Natural killer cell (primary cell): Measurements from ENCODE around the gene ARIH1. TPM values are rescaled to one million over a fixed set of nuclear protein-coding genes. Genes with fewer than 3 reads are reported as not detected.
"Not testable (repeated sequence)": the region's sequence is repeated elsewhere in the genome, so short reads cannot be mapped to it uniquely, and the experiment has no call there.

Experiments
- ATAC-seq, 3 donors: fragments of 150-1000 bp in 2 of 3; fragments of 200-7000 bp in 1 of 3; cut with Tn5 transposase; 1 replicate in 1 of 3; 2 replicates in 2 of 3; pipeline ENCODE4 v1.10.0; 2021; ENCODE audit warnings: mild to moderate bottlenecking in 2 of 3, moderate library complexity in 2 of 3
- DNase-seq, 2 donors: peaks; one replicate each; pipeline versions ENCODE4 v3.0.0 to v3.0.0-alpha.2; 2013 to 2021; ENCODE audit warnings: mixed read lengths in 1 of 2
- H3K27ac ChIP-seq: one replicate; pipeline ENCODE4 v1.5.1; 2013; ENCODE audit warnings: mild to moderate bottlenecking, low read length
- H3K27me3 ChIP-seq: one replicate; pipeline ENCODE4 v1.6.1; 2013; ENCODE audit warnings: low read length; ENCODE audit not compliant: control insufficient read depth, insufficient read depth
- H3K36me3 ChIP-seq: one replicate; pipeline ENCODE4 v1.6.1; 2013; ENCODE audit warnings: low read length; ENCODE audit not compliant: control insufficient read depth, insufficient read depth
- H3K4me1 ChIP-seq: one replicate; pipeline ENCODE4 v1.6.1; 2013; ENCODE audit warnings: low read length; ENCODE audit not compliant: control insufficient read depth, insufficient read depth
- H3K4me3 ChIP-seq: one replicate; pipeline ENCODE4 v1.5.1; 2013; ENCODE audit warnings: low read length
- H3K9me3 ChIP-seq: one replicate; pipeline ENCODE4 v1.6.1; 2013; ENCODE audit warnings: low read length; ENCODE audit not compliant: control insufficient read depth, insufficient read depth
- H3K27ac Mint-ChIP-seq, 2 donors: one replicate each; pipeline ENCODE4 v1.8.0; 2022; ENCODE audit warnings: mild to moderate bottlenecking in 2 of 2, mixed read lengths in 2 of 2, moderate library complexity in 1 of 2
- H3K27me3 Mint-ChIP-seq, 2 donors: one replicate each; pipeline ENCODE4 v1.8.0; 2022; ENCODE audit warnings: low read depth in 2 of 2, mixed read lengths in 2 of 2
- H3K36me3 Mint-ChIP-seq: one replicate; pipeline ENCODE4 v1.8.0; 2022; ENCODE audit warnings: mixed read lengths
- H3K4me1 Mint-ChIP-seq, 2 donors: one replicate each; pipeline ENCODE4 v1.8.0; 2022; ENCODE audit warnings: mixed read lengths in 2 of 2
- H3K4me3 Mint-ChIP-seq: one replicate; pipeline ENCODE4 v1.8.0; 2022; ENCODE audit warnings: mild to moderate bottlenecking, moderate library complexity, mixed read lengths
- H3K9me3 Mint-ChIP-seq, 2 donors: one replicate each; pipeline ENCODE4 v1.8.0; 2022; ENCODE audit warnings: mixed read lengths in 2 of 2
- CTCF ChIP-seq: fragments of 200-600 bp; IDR thresholded peaks from one replicate; pipeline ENCODE4 v1.8.0; 2022; ENCODE audit warnings: antibody characterized with exemption
- WGBS: methylation state at CpG from one replicate; pipeline ENCODE4 v1.1.7; 2013; ENCODE audit warnings: missing lambda C conversion rate; ENCODE audit not compliant: insufficient coverage; 5-methylcytosine and 5-hydroxymethylcytosine counted together
- intact Hi-C: fragments of 100-400 bp; cut with micrococcal nuclease; formaldehyde crosslinking; loops from one replicate; pipeline ENCODE4 v1.14.2; 2022
- total RNA-seq, 4 donors: library from RNA; stranded (reverse); fragments of 120-200 nt in 1 of 4; gene quantifications; one replicate each; pipeline versions ENCODE4 v1.2.3 to v1.2.4, GENCODE V29; 2013 to 2022

Gene ARIH1
- total RNA-seq, 3 donors from 2014 or later (not counting 1 experiment from before 2014, with no cell fraction given): 193 to 212 (median 212) TPM

- intact Hi-C loops: no loop called here
- Mint-ChIP-seq H3K9me3 (no peaks in the 10 kb centered on the region), H3K27me3 (no peaks in the 10 kb centered on the region), H3K4me1 (no peaks in the 10 kb centered on the region), H3K27ac (no peak overlapping the region), H3K36me3 (no peaks in the 10 kb centered on the region), H3K4me3 (no peak overlapping the region)
- WGBS: 91% methylated on average over 3 of the region's 3 CpGs
- no peaks in the 10 kb centered on the region for H3K4me1 ChIP-seq
- no peak for DNase-seq
- no peaks in the 10 kb centered on the region for H3K36me3 ChIP-seq
- H3K9me3 ChIP-seq: no peaks in the 10 kb centered on the region
- no peak for ATAC-seq
- H3K27ac ChIP-seq: no peak overlapping the region
- H3K4me3 ChIP-seq: no peak overlapping the region
- TF ChIP-seq CTCF: no peak
- no peaks in the 10 kb centered on the region for H3K27me3 ChIP-seq
These were observed 140.8 kb downstream of the ARIH1 start for GRCh38 chr15:72614810-72615532.

GRCh38 chr15:72615533-72616233 lies 141.6 kb downstream of the ARIH1 start:
- H3K27ac Mint-ChIP-seq, H3K4me1 Mint-ChIP-seq, H3K9me3 Mint-ChIP-seq, H3K4me3 ChIP-seq, H3K9me3 ChIP-seq, H3K4me3 Mint-ChIP-seq, H3K4me1 ChIP-seq, H3K27me3 Mint-ChIP-seq, H3K27ac ChIP-seq, H3K36me3 ChIP-seq, H3K36me3 Mint-ChIP-seq, H3K27me3 ChIP-seq, ATAC-seq, intact Hi-C loops: not testable (repeated sequence)
- peak in 1 of 2 donors; percentile 49 for DNase-seq
- WGBS: 59% methylated on average over 4 of the region's 7 CpGs

- TF ChIP-seq CTCF: no peak
- H3K27ac ChIP-seq: no peak overlapping the region
- no peaks in the 10 kb centered on the region for H3K9me3 ChIP-seq
- H3K27me3 Mint-ChIP-seq: no peaks in the 10 kb centered on the region
- H3K4me1 Mint-ChIP-seq: no peaks in the 10 kb centered on the region
- no peaks in the 10 kb centered on the region for H3K36me3 Mint-ChIP-seq
- no peaks in the 10 kb centered on the region for H3K36me3 ChIP-seq
- H3K27me3 ChIP-seq: no peaks in the 10 kb centered on the region
- intact Hi-C loops: no loop called here
- H3K27ac Mint-ChIP-seq: no peak overlapping the region
- DNase-seq: no peak
- no peak overlapping the region for H3K4me3 ChIP-seq
- no peaks in the 10 kb centered on the region for H3K4me1 ChIP-seq
- no peak overlapping the region for H3K4me3 Mint-ChIP-seq
- ATAC-seq: no peak
- H3K9me3 Mint-ChIP-seq: no peaks in the 10 kb centered on the region
- WGBS: 80% methylated on average over 10 of the region's 10 CpGs
These were observed 142.5 kb downstream of the ARIH1 start for GRCh38 chr15:72616491-72617210.

GRCh38 chr15:72623854-72624253 lies 149.7 kb downstream of the ARIH1 start:
- H3K9me3 ChIP-seq, DNase-seq, intact Hi-C loops, H3K4me1 Mint-ChIP-seq, H3K27ac ChIP-seq, H3K4me3 Mint-ChIP-seq, H3K4me1 ChIP-seq, H3K27me3 Mint-ChIP-seq, ATAC-seq, H3K9me3 Mint-ChIP-seq, H3K27ac Mint-ChIP-seq, H3K27me3 ChIP-seq, H3K4me3 ChIP-seq, H3K36me3 ChIP-seq, H3K36me3 Mint-ChIP-seq: not testable (repeated sequence)
- WGBS: 88% methylated on average over 4 of the region's 4 CpGs

GRCh38 chr15:72626153-72626552 lies 152.0 kb downstream of the ARIH1 start:
- H3K27me3 Mint-ChIP-seq, H3K27me3 ChIP-seq, H3K27ac Mint-ChIP-seq, ATAC-seq, intact Hi-C loops, H3K4me1 Mint-ChIP-seq, H3K27ac ChIP-seq, H3K9me3 ChIP-seq, H3K36me3 Mint-ChIP-seq, H3K9me3 Mint-ChIP-seq, H3K4me1 ChIP-seq, DNase-seq, H3K4me3 ChIP-seq, H3K36me3 ChIP-seq, H3K4me3 Mint-ChIP-seq: not testable (repeated sequence)
- WGBS: 87% methylated on average over 3 of the region's 3 CpGs

GRCh38 chr15:72628249-72629067 lies 154.3 kb downstream of the ARIH1 start:
- H3K27me3 Mint-ChIP-seq, H3K4me3 Mint-ChIP-seq, H3K36me3 Mint-ChIP-seq, H3K27me3 ChIP-seq, H3K4me3 ChIP-seq, H3K4me1 Mint-ChIP-seq, H3K27ac Mint-ChIP-seq, H3K27ac ChIP-seq, H3K4me1 ChIP-seq, ATAC-seq, intact Hi-C loops, H3K9me3 Mint-ChIP-seq, H3K36me3 ChIP-seq, DNase-seq, H3K9me3 ChIP-seq: not testable (repeated sequence)
- 93% methylated on average over 10 of the region's 11 CpGs for WGBS
